Muscle layer of duodenum (tissue), 2 donors: ENCODE measurements around the gene FNDC3B.

Experiments used
- H3K27ac ChIP-seq: one replicate; pipeline ENCODE4 v1.7.0; 2013; ENCODE audit warnings: mild to moderate bottlenecking, low read length
- H3K27me3 ChIP-seq: one replicate; pipeline ENCODE4 v1.7.0; 2013; ENCODE audit warnings: low read depth, mild to moderate bottlenecking, control low read depth, low read length
- H3K36me3 ChIP-seq, 2 donors: one replicate each; pipeline ENCODE4 v1.7.0; 2013; ENCODE audit warnings: low read length in 2 of 2, control low read depth in 1 of 2, mild to moderate bottlenecking in 1 of 2; ENCODE audit not compliant: insufficient read depth in 2 of 2, control insufficient read depth in 1 of 2
- H3K4me1 ChIP-seq, 2 donors: one replicate each; pipeline ENCODE4 v1.7.0; 2013; ENCODE audit warnings: low read length in 2 of 2, mild to moderate bottlenecking in 2 of 2, control low read depth in 1 of 2, moderate library complexity in 1 of 2; ENCODE audit not compliant: insufficient read depth in 2 of 2, control insufficient read depth in 1 of 2
- H3K4me3 ChIP-seq, 2 donors: one replicate each; pipeline ENCODE4 v1.7.0; 2013; ENCODE audit warnings: low read length in 2 of 2, low read depth in 1 of 2, mild to moderate bottlenecking in 1 of 2
- H3K9me3 ChIP-seq, 2 donors: one replicate each; pipeline ENCODE4 v1.7.0; 2013; ENCODE audit warnings: low read length in 2 of 2, control low read depth in 1 of 2, mild to moderate bottlenecking in 1 of 2; ENCODE audit not compliant: control insufficient read depth in 1 of 2
- donor health status: healthy.

FNDC3B gene

DNA sequence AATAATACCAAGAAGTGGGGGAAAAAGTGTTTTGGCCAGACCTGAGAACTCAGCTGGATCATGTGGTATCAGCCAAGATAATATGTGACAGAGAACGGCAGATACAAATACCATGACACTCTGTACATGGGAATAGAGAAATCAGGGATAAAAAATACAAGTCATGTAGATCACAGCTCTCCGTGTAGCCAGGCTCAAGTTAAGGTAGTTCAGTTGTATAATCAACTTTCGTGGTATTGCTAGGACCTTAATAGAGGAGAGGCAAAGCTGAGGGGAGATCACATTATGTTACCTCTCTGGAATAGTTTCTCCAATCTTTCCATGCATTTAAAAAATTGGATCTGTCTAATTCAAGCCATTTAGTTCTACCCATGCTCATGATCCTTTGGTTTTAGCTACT lies 229.0 kb downstream of the FNDC3B start:
- Histone ChIP-seq H3K36me3 (peaks cover 5 to 10% of the 10 kb centered on the region in 2 donors), H3K4me1 (peaks cover 4% of the 10 kb centered on the region in 2 donors), H3K27ac (no peak overlapping the region), H3K4me3 (no peak overlapping the region), H3K27me3 (no peaks in the 10 kb centered on the region), H3K9me3 (no peaks in the 10 kb centered on the region)

DNA sequence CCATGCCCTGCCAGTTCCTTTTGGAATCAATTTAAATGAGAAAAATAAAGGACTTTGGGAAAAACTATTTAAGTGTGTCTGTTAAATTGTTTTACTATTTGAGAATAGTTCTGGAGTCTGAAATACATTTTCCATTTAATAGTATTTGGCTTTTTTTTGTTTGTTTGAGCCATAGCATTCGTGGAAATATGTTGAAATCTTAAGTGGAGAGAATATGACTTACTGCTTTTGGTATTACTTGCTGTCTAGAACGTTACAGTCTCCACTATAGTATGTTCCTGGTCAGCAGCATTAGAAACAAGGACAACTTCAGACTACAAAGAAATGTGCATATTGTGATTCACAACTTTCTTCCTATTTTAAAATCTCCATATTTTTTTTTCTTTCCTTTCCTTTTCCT lies 229.5 kb downstream of the FNDC3B start:
- Histone ChIP-seq H3K4me3 (no peak overlapping the region), H3K27me3 (no peaks in the 10 kb centered on the region), H3K36me3 (peaks cover 5 to 10% of the 10 kb centered on the region in 2 donors), H3K27ac (no peak overlapping the region), H3K4me1 (peaks cover under 1 to 4% of the 10 kb centered on the region in 2 donors), H3K9me3 (no peaks in the 10 kb centered on the region)

DNA sequence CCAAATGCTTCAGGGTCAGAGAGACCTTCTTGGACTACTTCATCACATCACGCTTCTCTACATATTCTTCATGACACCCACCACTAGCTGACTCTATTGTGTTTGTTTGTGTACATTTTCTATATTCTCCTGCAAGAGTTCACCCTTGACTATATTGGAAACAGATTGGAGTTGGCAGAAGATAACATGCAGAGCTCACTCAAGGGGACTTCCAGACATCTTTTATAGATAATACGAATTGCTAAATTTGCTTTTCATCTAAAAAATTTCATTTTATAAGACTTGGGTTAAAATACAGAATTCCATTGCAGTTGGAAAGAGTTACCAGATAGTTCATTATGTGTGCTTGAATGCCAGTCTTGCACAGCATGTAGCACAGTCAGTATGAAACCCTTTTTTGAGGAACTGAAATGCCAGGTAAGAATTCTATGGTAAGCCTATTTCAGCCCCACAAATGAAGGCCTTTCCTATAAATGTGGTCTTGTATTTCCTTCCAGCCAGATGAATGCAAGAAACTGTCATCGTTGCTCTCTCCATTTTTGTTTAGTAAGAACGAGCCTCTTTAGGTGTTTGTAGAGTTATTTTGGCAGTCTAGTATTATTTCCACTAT lies 231.3 kb downstream of the FNDC3B start:
- H3K9me3 ChIP-seq: no peaks in the 10 kb centered on the region
- H3K36me3 ChIP-seq: peaks cover 5 to 7% of the 10 kb centered on the region in 2 donors
- peaks cover 0 to 4% of the 10 kb centered on the region in 2 donors for H3K4me1 ChIP-seq
- no peak overlapping the region for H3K4me3 ChIP-seq
- no peak overlapping the region for H3K27ac ChIP-seq
- H3K27me3 ChIP-seq: no peaks in the 10 kb centered on the region

DNA sequence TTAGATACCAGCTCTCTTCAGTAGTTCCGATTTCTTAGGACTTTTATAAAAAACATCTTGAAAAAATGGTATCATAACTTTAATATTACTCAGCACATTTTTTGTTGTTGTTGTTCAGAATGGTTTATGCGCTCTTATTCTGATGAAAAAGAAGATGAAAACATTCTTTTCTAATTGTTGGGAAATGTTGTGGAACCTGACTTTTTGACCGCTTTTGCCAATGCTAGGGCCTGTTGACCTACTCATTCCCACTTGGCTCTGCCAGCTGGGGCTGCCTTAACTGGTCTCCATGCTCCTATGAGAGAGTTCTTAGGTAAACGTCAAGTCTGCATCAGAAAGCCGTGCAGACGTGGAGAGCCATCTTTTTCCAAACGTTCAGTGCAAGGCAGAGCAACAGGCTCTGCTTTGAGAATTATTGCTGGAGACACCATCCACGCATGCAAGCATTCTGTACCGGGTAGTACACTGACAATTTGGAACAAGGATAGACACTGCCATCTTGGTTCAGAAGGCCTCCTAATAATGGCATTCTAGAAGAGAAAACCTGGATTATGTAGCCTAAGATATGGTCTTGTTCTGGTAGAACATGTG lies 232.1 kb downstream of the FNDC3B start:
- H3K4me3 ChIP-seq: no peak overlapping the region
- no peak overlapping the region for H3K27ac ChIP-seq
- H3K4me1 ChIP-seq: peaks cover 0 to 4% of the 10 kb centered on the region in 2 donors
- H3K27me3 ChIP-seq: no peaks in the 10 kb centered on the region
- peaks cover 2 to 5% of the 10 kb centered on the region in 2 donors for H3K36me3 ChIP-seq
- no peaks in the 10 kb centered on the region for H3K9me3 ChIP-seq

GRCh38 chr3:172272698-172273097 lies 233.3 kb downstream of the FNDC3B start:
- Histone ChIP-seq H3K36me3 (peaks cover 0 to 5% of the 10 kb centered on the region in 2 donors), H3K4me1 (peaks cover 0 to 4% of the 10 kb centered on the region in 2 donors), H3K9me3 (no peaks in the 10 kb centered on the region), H3K4me3 (no peak overlapping the region), H3K27me3 (no peaks in the 10 kb centered on the region), H3K27ac (no peak overlapping the region)

DNA sequence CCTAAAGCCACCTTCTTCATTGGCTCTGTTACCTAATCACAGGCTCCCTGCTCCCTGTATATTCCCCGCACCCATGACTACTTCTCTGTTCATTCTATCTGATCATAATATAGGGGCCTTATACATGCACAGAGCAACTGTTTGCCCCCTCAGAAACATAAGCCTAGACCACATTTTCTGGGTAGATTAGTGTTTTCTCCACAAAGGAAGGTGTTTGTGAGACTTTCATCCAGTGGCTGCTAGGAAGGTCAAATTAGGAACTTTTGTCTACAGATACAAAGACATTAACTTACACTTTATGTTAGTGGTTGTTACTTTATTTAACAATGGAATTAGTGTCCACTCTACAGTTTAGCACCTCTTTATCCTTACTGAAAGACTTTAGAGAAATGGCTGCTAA lies 234.0 kb downstream of the FNDC3B start:
- H3K4me1 ChIP-seq: peaks cover under 1 to 4% of the 10 kb centered on the region in 2 donors
- H3K9me3 ChIP-seq: no peaks in the 10 kb centered on the region
- H3K4me3 ChIP-seq: no peak overlapping the region
- H3K27me3 ChIP-seq: no peaks in the 10 kb centered on the region
- peaks cover 0 to 5% of the 10 kb centered on the region in 2 donors for H3K36me3 ChIP-seq
- H3K27ac ChIP-seq: no peak overlapping the region

GRCh38 chr3:172274906-172275305 lies 235.5 kb downstream of the FNDC3B start:
- Histone ChIP-seq H3K4me1 (peaks cover 4 to 15% of the 10 kb centered on the region in 2 donors), H3K4me3 (no peak overlapping the region)

GRCh38 chr3:172275586-172275985 lies 236.2 kb downstream of the FNDC3B start:
- Histone ChIP-seq H3K4me1 (peaks cover 4 to 22% of the 10 kb centered on the region in 2 donors), H3K27ac (no peak overlapping the region), H3K36me3 (no peaks in the 10 kb centered on the region), H3K4me3 (no peak overlapping the region), H3K9me3 (no peaks in the 10 kb centered on the region), H3K27me3 (no peaks in the 10 kb centered on the region)

More at GRCh38 chr3:172274906-172275305, 235.5 kb downstream of the FNDC3B start:
- Histone ChIP-seq H3K36me3 (peaks cover 0 to 4% of the 10 kb centered on the region in 2 donors), H3K27me3 (no peaks in the 10 kb centered on the region), H3K9me3 (no peaks in the 10 kb centered on the region), H3K27ac (no peak overlapping the region)

DNA sequence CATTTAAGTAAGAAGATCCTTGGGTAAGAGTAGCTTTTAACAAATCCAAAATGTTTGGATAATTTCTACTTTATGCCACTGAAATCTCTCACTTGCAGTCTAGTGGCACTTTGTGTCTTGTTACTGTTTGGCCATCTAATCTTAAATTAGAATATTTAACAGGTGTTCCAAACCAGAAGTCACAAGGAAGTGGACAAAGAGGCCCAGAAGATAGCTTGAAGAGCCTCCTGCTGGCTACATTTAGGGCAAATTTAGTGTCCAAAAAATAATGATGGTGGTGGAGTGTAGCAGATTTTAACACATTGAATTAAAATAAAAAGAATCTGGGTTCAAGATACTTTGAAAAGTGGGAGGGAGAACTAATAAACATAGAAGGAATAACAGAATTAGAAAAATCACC lies 236.7 kb downstream of the FNDC3B start:
- Histone ChIP-seq H3K4me1 (peaks cover 4 to 23% of the 10 kb centered on the region in 2 donors), H3K27me3 (no peaks in the 10 kb centered on the region), H3K4me3 (no peak overlapping the region), H3K27ac (no peak overlapping the region), H3K9me3 (no peaks in the 10 kb centered on the region), H3K36me3 (no peaks in the 10 kb centered on the region)

- Histone ChIP-seq H3K36me3 (no peaks in the 10 kb centered on the region), H3K27me3 (no peaks in the 10 kb centered on the region), H3K9me3 (no peaks in the 10 kb centered on the region), H3K4me3 (no peak overlapping the region), H3K4me1 (peaks cover 2 to 28% of the 10 kb centered on the region in 2 donors), H3K27ac (no peak overlapping the region)
Measured at GRCh38 chr3:172277151-172277652, 237.8 kb downstream of the FNDC3B start.

DNA sequence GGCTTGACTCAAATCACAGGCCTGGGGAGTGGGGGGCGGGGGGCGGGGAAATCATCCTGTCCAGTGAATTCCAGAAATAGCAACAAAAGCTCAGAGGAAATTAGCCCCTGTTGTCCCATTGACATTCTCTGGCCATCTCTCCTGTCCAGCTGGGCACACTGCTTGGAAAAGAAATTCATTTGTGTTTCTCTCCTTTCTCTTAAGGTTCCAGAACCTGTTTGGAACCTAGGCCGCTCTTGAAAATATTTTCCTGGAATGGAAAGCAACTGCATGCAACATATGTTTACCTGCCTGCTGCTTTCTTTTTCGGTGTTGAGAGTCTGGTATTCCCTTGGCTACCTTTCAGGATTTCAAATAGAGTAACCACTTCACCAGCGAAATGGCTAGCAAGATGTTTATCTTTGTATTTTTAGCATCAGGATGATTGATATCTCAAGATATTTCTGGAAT lies 239.8 kb downstream of the FNDC3B start:
- Histone ChIP-seq H3K4me3 (no peak overlapping the region), H3K36me3 (no peaks in the 10 kb centered on the region), H3K27ac (no peak overlapping the region), H3K9me3 (no peaks in the 10 kb centered on the region), H3K4me1 (peaks cover 0 to 41% of the 10 kb centered on the region in 2 donors), H3K27me3 (no peaks in the 10 kb centered on the region)
